Left lobe of liver (tissue), 2 donors: ENCODE results near the gene KBTBD7. TPM values are rescaled to one million over a fixed set of nuclear protein-coding genes. Genes with fewer than 3 reads are reported as not detected.
"Not testable (repeated sequence)": the region's sequence is repeated elsewhere in the genome, so short reads cannot be mapped to it uniquely, and the experiment has no call there.

Experiments
- ATAC-seq: fragments of 200-7000 bp; cut with Tn5 transposase; one replicate; pipeline ENCODE4 v1.9.1; 2020; ENCODE audit warnings: mild to moderate bottlenecking, moderate library complexity
- DNase-seq: peaks from one replicate; pipeline ENCODE4 v3.0.0-alpha.2; 2020; ENCODE audit warnings: low spot score
- total RNA-seq: library from RNA; stranded (reverse); gene quantifications from one replicate; pipeline ENCODE4 v1.2.1, GENCODE V29; 2021
- donor health status: DM: no; HTN: no; CAD: no; lungs with moderate emphysema.
- donor health status: DM: no; HTN: yes; CAD: no.

KBTBD7 gene
- total RNA-seq, 1 donor from 2014 or later, result 6.3 TPM

- ATAC-seq (no peak), DNase-seq (no peak)
These were observed 5.2 kb upstream of the KBTBD7 start for GRCh38 chr13:41199526-41199925.

GRCh38 chr13:41199079-41199478 is 4.7 kb upstream of the KBTBD7 start:
- ATAC-seq (no peak), DNase-seq (no peak)

GRCh38 chr13:41196620-41197019 is 2.3 kb upstream of the KBTBD7 start:
- ATAC-seq (no peak), DNase-seq (no peak)

GRCh38 chr13:41196011-41196410 is 1.6 kb upstream of the KBTBD7 start:
- DNase-seq, result no peak
- ATAC-seq, result no peak

- ATAC-seq, result no peak
- DNase-seq, result no peak
These were observed 900 bp downstream of the KBTBD7 start for GRCh38 chr13:41193469-41193868.

- DNase-seq, result no peak
- no peak for ATAC-seq
These were observed 5.8 kb downstream of the KBTBD7 start for GRCh38 chr13:41188584-41188983.

GRCh38 chr13:41186481-41186880 is 7.9 kb downstream of the KBTBD7 start:
- DNase-seq (no peak), ATAC-seq (no peak)

GRCh38 chr13:41182231-41182630 is 12.1 kb downstream of the KBTBD7 start:
- DNase-seq (no peak), ATAC-seq (no peak)

GRCh38 chr13:41179593-41180250 is 14.6 kb downstream of the KBTBD7 start:
- ATAC-seq (no peak), DNase-seq (no peak)

GRCh38 chr13:41178040-41178439 is 16.3 kb downstream of the KBTBD7 start:
- DNase-seq (no peak), ATAC-seq (no peak)

- DNase-seq (no peak), ATAC-seq (no peak)
These were observed 16.8 kb downstream of the KBTBD7 start for GRCh38 chr13:41177616-41178015.

GRCh38 chr13:41175576-41175975 is 18.8 kb downstream of the KBTBD7 start:
- not testable (repeated sequence) for ATAC-seq, DNase-seq

GRCh38 chr13:41162151-41162550 is 32.2 kb downstream of the KBTBD7 start:
- DNase-seq, result no peak
- ATAC-seq, result no peak

GRCh38 chr13:41159174-41159573 is 35.2 kb downstream of the KBTBD7 start:
- ATAC-seq (no peak), DNase-seq (no peak)

GRCh38 chr13:41157048-41157717 is 37.2 kb downstream of the KBTBD7 start:
- no peak for DNase-seq
- ATAC-seq, result no peak

GRCh38 chr13:41156620-41157019 is 37.7 kb downstream of the KBTBD7 start:
- ATAC-seq (no peak), DNase-seq (no peak)

GRCh38 chr13:41154042-41154441 is 40.3 kb downstream of the KBTBD7 start:
- DNase-seq, result no peak
- ATAC-seq, result no peak

- no peak for DNase-seq
- ATAC-seq, result no peak
These were observed 42.4 kb downstream of the KBTBD7 start for GRCh38 chr13:41152005-41152404.

GRCh38 chr13:41150058-41150457 is 44.3 kb downstream of the KBTBD7 start:
- DNase-seq (no peak), ATAC-seq (no peak)

- DNase-seq (no peak), ATAC-seq (no peak)
These were observed 45.7 kb downstream of the KBTBD7 start for GRCh38 chr13:41148419-41149283.

- no peak for ATAC-seq
These were observed 49.0 kb downstream of the KBTBD7 start for GRCh38 chr13:41145136-41145908.

More at GRCh38 chr13:41145136-41145908, 49.0 kb downstream of the KBTBD7 start:
- no peak for DNase-seq
